GM19397 (cell line): Measurements from ENCODE around the gene TICAM1.
A peak's percentile ranks its signal among the peaks of the same experiment; 100 is the strongest.
"Not testable (repeated sequence)": the region's sequence is repeated elsewhere in the genome, so short reads cannot be mapped to it uniquely, and the experiment has no call there.

Experiments
- ATAC-seq: cut with Tn5 transposase; IDR thresholded peaks from one replicate; pipeline ENCODE4 v1.9.1; 2021; ENCODE audit warnings: mild to moderate bottlenecking, moderate library complexity; ENCODE audit not compliant: unreplicated experiment

Gene TICAM1

DNA sequence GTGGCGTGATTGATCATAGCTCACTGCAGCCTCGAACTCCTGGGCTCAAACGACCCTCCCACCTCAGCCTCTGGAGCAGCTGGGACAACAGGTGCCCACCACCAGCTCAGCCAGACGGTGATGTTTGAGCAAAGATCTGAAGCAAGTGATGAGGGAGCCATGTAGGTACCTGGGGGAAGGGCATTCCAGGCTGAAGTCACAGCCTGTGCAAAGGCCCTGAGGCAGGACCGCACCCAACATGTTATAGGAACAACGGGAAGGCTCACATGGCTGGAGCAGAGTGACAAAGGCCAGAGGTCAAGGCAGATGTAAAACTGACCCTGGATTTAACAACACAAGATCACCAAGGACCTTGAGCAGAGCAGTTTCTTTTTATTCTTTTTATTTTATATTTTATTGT lies 25.1 kb downstream of the TICAM1 start:
- ATAC-seq: no peak

DNA sequence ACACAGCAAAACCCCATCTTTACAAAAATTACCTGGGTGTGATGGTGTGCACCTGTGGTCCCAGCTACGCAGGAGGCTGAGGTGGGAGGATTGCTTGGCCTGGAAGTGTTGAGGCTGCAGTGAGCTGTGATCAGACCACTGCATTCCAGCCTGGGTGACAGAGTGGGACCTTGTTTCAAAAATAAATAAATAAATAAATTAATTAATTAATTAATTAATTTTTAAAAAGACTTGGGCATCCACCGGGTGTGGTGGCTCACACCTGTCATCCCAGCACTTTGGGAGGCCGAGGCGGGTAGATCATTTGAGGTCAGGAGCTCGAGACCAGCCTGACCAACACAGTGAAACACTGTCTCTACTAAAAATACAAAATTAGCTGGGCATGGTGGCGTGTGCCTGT lies 26.4 kb downstream of the TICAM1 start:
- ATAC-seq: not testable (repeated sequence)

DNA sequence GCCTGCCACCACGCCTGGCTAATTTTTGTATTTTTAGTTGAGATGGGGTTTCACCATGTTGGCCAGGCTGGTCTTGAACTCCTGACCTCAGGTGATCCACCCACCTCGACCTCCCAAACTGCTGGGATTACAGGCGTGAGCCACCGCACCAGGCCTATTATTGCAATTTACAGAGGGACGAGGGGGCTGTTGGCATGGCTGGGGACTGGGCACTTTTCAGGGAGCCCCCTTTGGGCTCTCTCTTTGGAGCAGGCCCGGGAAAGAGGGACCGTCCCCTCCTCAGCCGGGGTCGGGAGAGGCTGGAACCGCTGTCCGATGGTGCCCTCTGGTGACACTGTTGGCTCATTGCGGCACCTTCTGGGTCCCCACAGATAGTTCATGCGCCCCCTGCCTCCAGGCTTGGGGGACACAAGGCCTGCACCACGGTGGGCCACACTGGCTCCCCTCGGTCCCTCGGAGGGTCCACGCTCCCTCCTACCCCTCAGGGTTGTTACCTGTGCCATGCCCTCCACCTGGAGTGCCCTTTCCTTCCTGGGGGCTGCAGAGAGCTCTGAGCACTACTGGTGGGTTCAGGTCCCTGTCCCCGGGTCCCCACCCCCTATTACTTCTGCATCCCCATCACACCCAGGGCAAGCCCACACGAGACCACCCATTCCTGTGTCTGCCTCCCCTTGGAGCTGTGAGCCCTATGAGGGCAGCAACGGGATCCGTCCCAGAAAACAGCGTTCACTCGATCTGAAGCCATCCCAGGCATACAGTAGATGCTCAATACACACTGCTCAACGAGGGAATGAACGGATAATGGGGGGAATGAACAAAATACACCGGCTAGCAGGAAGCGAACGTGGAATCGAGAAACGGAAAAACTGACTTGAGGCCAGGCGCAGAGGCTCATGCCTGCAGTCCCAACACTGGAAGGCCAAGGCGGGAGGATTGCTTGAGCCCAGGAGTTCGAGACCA lies 27.5 kb downstream of the TICAM1 start:
- ATAC-seq: no peak

DNA sequence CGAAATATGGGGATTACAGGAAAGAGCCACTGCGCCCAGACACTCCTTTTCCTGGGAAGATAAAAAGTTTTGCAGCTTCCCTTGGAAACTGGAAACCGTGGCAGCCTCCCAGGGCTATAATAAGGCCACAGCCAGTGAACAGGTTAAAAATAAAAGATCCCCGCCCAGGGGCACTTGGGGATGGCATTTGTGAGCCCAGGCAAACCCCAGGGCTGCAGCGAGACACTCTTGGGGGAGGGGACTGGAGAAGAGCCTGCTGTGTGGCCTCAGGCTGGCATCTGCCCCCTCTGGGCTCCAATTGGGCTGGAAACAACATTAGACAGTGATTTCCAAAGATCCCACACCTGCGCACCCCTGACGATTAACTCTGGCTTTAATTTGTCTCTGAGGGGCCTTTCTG lies 28.8 kb downstream of the TICAM1 start:
- ATAC-seq: no peak

DNA sequence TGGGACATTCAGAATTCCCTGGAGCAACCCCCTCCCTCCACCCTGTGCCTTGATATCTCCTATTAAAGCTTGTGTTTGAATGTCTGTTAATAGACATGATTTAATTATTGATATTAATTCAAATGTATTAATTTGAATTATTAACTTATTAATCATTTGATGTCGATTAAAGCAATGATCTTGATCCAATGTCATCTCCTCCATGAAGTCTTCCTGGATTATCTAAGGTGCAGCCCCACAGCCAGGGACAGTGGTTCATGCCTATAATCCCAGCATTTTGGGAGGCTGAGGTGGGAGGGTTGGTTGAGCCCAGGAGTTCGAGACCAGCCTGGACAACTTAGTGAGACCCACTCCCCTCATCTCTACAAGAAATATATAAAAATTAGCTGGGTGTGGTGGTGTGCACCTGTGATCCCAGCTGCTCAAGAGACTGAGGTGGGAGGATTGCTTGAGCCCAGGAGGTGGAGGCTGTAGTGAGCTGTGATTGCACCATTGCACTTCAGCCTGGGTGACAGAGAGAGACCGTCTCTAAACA lies 30.4 kb downstream of the TICAM1 start:
- no peak for ATAC-seq

DNA sequence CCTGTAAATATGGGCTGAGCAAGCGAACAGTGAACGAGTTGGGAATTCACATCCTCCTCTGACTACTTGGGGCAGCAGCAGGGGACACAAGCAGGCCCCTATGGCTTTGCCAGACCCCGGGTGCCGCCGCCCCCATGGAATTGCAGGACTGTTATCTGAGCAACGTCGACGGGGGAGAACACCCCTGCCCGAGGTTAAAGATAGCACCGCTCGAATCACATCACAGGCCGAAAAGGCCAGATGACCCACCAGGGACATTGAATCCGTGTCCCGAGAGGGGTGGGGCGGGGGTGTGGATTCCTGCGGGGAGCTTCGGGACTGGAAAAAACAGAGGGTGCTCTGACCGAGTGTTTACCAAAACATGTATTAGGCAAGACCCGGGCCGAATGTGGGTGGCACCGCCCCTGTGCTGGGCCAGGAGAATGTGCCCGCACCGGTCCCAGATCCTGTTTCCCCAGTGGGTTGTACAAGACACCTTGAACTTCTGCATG lies 30.9 kb downstream of the TICAM1 start:
- ATAC-seq: no peak

DNA sequence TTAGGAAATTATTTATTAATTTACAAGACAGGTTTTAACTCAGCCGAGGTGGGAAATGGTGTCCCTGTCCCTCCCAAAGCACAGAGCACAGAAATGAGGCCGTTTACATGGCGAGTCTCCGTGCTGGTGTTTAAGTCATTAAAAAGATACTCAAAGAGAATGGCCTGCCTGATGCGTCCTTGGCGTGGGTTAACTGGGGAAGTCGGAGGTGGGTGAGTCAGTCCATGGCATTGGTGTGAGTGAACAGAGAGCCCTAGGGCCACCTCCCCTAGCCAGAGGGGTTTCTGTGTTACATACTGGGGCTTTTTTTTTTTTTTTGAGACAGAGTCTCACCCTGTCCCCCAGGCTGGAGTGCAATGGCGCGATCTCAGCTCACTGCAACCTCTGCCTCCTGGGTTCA lies 36.1 kb downstream of the TICAM1 start:
- ATAC-seq: no peak

DNA sequence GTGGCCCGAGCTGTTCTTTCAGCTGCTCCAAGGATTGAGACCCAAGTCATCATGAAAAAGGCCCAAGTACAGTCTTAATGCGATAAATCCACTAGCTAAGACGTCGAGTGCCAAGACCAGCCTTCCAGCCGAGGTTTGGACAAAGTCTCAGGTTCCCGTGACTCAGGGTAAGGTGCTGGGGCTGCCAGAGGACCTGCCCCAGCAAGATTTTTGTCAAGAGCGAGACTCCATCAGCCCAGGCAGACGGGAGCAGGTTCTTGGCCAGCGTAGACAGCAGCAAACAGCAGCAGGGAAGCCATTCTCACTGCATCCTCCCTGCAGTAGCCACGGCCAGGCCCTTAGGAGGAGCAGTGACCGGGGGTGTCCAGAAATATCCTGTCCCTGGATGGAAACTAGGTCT lies 36.5 kb downstream of the TICAM1 start:
- no peak for ATAC-seq

DNA sequence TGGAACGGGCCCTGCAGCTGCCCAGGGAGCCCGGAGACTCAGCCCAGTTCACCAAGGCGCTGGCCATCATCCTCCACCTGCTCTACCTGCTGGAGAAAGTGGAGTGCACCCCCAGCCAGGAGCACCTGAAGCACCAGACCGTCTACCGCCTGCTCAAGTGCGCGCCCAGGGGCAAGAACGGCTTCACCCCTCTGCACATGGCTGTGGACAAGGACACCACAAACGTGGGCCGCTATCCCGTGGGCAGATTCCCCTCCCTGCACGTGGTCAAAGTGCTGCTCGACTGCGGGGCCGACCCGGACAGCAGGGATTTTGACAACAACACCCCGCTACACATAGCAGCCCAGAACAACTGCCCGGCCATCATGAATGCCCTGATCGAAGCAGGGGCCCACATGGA lies 38.2 kb downstream of the TICAM1 start:
- not testable (repeated sequence) for ATAC-seq

DNA sequence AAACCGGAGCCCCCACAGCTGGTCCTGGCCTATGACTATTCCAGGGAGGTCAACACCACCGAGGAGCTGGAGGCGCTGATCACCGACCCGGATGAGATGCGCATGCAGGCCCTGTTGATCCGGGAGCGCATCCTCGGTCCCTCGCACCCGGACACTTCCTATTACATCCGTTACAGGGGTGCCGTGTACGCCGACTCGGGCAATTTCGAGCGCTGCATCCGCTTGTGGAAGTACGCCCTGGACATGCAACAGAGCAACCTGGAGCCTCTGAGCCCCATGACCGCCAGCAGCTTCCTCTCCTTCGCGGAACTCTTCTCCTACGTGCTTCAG lies 38.7 kb downstream of the TICAM1 start:
- not testable (repeated sequence) for ATAC-seq

DNA sequence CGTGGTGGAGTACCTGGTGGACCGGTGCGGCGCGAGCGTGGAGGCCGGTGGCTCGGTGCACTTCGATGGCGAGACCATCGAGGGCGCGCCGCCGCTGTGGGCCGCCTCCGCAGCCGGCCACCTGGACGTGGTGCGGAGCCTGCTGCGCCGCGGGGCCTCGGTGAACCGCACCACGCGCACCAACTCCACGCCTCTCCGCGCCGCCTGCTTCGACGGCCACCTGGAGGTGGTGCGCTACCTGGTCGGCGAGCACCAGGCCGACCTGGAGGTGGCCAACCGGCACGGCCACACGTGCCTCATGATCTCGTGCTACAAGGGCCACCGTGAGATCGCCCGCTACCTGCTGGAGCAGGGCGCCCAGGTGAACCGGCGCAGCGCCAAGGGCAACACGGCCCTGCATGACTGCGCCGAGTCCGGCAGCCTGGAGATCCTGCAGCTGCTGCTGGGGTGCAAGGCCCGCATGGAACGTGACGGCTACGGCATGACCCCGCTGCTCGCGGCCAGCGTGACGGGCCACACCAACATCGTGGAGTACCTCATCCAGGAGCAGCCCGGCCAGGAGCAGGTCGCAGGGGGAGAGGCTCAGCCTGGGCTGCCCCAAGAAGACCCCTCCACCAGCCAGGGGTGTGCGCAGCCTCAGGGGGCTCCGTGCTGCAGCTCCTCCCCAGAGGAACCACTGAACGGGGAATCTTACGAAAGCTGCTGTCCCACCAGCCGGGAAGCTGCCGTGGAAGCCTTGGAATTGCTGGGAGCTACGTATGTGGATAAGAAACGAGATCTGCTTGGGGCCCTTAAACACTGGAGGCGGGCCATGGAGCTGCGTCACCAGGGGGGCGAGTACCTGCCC lies 39.3 kb downstream of the TICAM1 start:
- ATAC-seq: not testable (repeated sequence)

DNA sequence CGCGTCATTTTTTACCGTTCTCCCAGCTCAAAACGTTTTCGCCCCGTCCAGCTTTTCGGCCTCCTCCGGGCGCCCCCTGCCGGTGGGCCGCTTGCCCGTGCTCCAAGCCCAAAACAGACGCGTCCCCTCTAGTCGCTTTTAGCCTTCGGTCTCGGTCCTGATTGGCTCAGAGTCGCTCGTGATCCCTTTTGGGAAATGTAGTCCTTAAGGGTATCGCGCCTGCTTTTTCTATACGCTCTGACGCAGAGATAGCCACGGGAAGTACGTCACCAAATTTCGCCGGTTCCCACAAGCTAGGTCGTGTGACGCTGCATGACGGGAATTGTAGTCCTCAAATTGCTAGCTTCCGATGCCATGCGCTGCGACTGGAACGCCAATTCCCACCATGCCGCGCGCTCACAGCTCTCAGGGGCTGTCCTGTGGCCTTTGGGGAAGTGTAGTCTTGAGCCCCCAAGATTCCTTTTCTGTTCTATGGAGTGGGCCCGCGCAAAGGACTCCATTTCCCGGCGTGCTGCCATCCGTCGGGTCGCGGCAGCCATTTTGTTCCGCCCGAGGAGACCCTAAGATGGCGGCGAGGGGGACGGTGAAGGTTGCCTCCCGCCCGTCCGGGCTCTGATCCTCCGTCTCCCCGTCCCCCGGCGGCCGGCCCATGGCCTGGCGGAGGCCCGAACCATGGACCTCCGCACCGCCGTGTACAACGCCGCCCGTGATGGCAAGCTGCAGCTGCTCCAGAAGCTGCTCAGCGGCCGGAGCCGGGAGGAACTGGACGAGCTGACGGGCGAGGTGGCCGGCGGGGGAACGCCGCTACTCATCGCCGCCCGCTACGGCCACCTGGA lies 40.1 kb downstream of the TICAM1 start, which contains the start of gene FEM1A:
FEM1A (plus strand) TSS at position 552 of the 836 bp plus-strand sequence; CDS start at position 673, 121 bp downstream.
- ATAC-seq: peak; percentile 93

DNA sequence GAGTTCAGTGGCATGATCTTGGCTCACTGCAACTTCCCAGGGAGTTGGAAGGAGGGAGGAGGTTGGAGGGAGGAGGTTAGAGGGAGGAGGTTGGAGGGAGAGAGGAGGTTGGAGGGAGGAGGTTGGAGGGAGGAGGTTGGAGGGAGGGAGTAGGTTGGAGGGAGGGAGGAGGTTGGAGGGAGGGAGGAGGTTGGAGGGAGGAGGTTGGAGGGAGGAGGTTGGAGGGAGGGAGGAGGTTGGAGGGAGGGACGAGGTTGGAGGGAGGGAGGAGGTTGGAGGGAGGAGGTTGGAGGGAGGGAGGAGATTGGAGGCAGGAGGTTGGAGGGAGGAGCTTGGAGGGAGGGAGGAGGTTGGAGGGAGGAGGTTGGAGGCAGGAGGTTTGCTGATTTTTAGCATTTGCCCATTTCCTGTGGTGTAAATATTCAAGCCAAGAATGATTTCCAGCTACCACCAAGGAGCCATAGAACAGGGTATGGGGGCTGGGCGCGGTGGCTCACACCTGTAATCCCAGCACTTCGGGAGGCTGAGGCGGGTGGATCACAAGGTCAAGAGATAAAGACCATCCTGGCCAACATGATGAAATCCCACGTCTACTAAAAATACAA lies 45.0 kb downstream of the TICAM1 start:
- not testable (repeated sequence) for ATAC-seq

DNA sequence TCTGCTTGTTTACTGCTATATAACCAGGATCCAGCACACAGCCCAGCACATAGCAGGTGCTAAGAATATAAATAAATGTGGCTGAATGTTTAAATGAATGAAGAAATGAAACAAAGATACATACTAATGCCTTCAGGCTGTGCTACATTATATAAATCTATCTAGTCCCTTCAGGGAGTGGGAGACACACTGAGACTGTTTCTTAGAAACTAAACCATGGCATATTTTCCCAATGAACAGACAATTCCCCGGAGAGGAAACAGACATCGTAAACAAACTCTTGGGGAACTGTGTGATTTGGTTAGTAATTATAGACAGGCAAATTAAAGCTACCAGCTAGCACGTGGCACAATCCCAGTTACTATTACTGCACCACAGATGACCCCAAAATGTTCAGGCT lies 49.7 kb downstream of the TICAM1 start:
- ATAC-seq: no peak

DNA sequence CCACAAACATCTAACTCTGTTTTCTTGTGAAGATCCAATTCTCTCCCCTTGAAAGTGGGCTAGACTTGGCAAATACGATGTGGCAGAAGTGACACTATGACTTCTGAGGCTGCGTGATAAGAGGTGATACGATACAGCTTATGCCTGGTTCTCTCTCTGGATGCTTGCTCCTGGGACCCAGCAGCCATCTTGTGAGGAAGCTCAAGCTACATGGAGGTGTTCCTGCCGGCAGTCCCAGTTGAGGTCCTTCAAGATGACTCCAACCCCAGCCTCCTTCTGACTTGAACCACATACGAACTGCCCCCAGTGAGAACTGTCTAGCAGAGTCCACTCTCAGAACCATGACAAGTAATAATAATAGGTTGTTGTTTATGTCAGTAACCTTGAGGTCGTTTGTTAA lies 50.7 kb downstream of the TICAM1 start:
- no peak for ATAC-seq

DNA sequence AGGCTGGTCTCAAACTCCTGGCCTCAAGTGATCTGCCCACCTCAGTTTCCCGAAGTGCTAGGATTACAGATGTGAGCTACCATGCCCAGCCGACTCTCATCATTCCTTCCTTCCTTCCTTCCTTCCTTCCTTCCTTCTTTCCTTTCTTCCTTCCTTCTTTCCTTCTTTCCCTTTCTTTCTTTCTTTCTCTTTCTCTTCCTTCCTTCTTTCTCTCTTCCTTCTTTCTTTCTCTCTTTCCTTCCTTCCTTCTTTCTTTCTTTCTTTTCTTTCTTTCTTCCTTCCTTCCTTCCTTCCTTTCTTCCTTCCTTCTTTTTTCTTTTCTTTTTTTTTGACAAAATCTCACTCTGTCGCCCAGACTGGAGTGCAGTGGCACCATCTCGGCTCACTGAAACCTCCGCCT lies 53.4 kb downstream of the TICAM1 start:
- ATAC-seq: not testable (repeated sequence)

DNA sequence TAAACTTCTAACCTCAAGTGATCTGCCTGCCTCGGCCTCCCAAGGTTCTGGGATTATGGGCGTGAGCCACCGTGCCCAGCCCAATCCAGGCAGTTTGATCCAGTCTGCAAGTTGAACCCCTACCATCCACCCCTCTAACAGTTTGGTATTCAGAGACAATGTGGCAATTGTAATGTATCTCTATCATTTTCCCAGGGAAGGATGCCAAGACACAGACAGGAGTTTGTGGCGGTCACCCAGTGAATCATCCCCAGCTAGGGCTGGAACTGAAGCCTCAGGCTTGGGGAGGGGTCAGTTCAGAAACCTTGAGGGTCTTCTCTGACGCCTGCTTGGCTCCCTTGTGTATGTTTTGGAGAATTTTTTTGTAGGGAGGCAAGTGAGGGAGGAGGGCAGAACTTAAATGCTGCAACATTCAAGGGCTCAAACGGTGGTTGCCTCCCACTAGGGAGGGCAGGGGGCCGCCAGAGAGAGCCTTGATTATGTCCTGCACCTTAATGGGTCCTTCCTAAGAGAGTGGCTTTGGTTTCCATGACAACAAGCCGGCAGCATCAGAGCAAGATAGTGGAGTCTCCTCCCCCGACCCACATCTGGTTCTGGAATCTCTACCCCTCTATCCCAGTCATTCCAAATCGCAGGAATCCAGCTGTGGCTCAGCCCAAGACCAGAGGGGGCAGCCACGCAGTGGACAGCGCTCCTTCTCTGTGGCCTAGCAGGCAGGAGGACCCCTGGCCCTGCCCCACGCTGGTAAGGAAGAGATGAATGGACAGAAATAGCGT lies 54.9 kb downstream of the TICAM1 start:
- ATAC-seq: no peak

DNA sequence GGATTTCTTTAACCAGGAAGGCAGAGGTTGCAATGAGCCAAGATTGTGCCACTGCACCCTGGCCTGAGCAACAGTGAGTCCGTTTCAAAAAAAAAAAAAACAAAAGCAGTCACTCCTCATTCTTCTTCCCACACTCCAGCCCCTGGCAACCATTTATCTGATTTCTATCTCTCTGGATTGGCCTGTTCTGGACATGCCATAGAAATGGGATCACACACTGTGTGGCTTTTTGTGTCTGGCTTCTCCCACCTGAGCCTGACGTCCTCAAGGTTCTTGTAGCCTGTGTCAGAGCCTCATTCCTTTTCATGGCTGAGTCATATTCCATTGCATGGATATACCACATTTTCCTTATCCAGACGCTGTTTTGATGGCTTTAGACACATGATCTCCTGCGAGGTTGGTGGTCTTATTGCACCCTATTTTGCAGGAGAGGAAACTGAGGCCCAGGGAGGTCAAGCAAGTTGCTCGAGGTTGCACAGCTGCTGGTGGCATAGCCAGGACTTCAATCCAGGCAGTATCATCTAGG lies 55.8 kb downstream of the TICAM1 start:
- ATAC-seq: no peak

DNA sequence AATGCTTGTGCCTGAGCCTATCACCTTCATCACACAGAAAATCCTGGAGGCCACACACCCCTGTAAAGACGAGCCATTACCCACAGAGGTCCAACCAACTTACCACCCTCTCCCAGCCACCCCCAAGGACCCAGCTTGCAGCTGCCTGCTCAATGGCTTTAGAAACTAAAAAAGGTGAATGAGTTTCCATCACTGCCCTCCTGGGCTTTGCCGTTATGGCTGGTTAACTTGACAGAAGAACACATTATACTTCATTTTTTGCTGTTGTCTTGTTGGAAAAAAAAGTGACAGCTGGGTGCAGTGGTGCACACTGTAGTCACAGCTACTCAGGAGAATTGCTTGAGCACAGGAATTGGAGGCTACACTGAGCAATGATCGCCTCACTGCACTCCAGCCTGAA lies 57.4 kb downstream of the TICAM1 start:
- ATAC-seq: no peak
